COLO668 (cell line): ENCODE measurements around the gene ZNF580.

Experiments
- DNase-seq: peaks from one replicate; lab custom pipeline; 2025; ENCODE audit not compliant: unreplicated experiment; lab: John Stamatoyannopoulos, UW

ZNF580 gene

GRCh38 chr19:55658846-55659459, 18.2 kb downstream of the ZNF580 start:
- no peak for DNase-seq

GRCh38 chr19:55659822-55660221, 19.0 kb downstream of the ZNF580 start:
- no peak for DNase-seq

- DNase-seq, result no peak
Observed at GRCh38 chr19:55660404-55660803, 19.6 kb downstream of the ZNF580 start.

- no peak for DNase-seq
Observed at GRCh38 chr19:55660991-55661390, 20.2 kb downstream of the ZNF580 start.

GRCh38 chr19:55661826-55662225, 21.0 kb downstream of the ZNF580 start:
- no peak for DNase-seq

- DNase-seq, result no peak
Observed at GRCh38 chr19:55663846-55664536, 23.2 kb downstream of the ZNF580 start.

GRCh38 chr19:55666343-55667005, 25.7 kb downstream of the ZNF580 start:
- no peak for DNase-seq

GRCh38 chr19:55667006-55667381, 26.2 kb downstream of the ZNF580 start:
- no peak for DNase-seq

- no peak for DNase-seq
Observed at GRCh38 chr19:55667511-55667910, 26.7 kb downstream of the ZNF580 start.

- no peak for DNase-seq
Observed at GRCh38 chr19:55667958-55668357, 27.2 kb downstream of the ZNF580 start.

- DNase-seq, result no peak
Observed at GRCh38 chr19:55668603-55669348, 28.0 kb downstream of the ZNF580 start.

GRCh38 chr19:55669418-55670279, 28.8 kb downstream of the ZNF580 start:
- no peak for DNase-seq

- peak; percentile 1 for DNase-seq
Observed at GRCh38 chr19:55670280-55671053, 29.7 kb downstream of the ZNF580 start.

- DNase-seq, result no peak
Observed at GRCh38 chr19:55671054-55671378, 30.2 kb downstream of the ZNF580 start.

GRCh38 chr19:55672418-55672817, 31.6 kb downstream of the ZNF580 start:
- DNase-seq, result no peak

- DNase-seq, result no peak
Observed at GRCh38 chr19:55673465-55673864, 32.7 kb downstream of the ZNF580 start.

- DNase-seq, result no peak
Observed at GRCh38 chr19:55673889-55674288, 33.1 kb downstream of the ZNF580 start.

GRCh38 chr19:55674459-55674840, 33.6 kb downstream of the ZNF580 start:
- DNase-seq, result no peak

- DNase-seq, result peak; percentile 97
Observed at GRCh38 chr19:55674841-55675660, 34.2 kb downstream of the ZNF580 start, which contains the start of gene EPN1. Gene EPN1 (plus strand): TSS chr19:55675226. CDS start chr19:55678628, 3,402 bp downstream.
